ENCODE results near the gene PPM1F.

The PPM1F gene

GRCh38 chr22:21994881-21995444, 42.3 kb upstream of the PPM1F start:
- DNase-seq (ENCODE audit: low read depth): no peak
- no peak overlapping the region for H3K4me3 ChIP-seq (ENCODE audit: control insufficient read depth, low read depth, low read length)
- TF ChIP-seq CTCF (IDR thresholded peaks at IDR 0.05; ENCODE audit: control insufficient read depth, insufficient read depth, low read depth, low read length, missing control alignments): no peak

GRCh38 chr22:21992593-21993237, 40.1 kb upstream of the PPM1F start:
- DNase-seq (ENCODE audit: low read depth): no peak
- no peak for TF ChIP-seq CTCF (IDR thresholded peaks at IDR 0.05; ENCODE audit: control insufficient read depth, insufficient read depth, low read depth, low read length, missing control alignments)
- no peak overlapping the region for H3K4me3 ChIP-seq (ENCODE audit: control insufficient read depth, low read depth, low read length)

- no peak overlapping the region for H3K4me3 ChIP-seq (ENCODE audit: control insufficient read depth, low read depth, low read length)
- no peak for TF ChIP-seq CTCF (IDR thresholded peaks at IDR 0.05; ENCODE audit: control insufficient read depth, insufficient read depth, low read depth, low read length, missing control alignments)
- no peak for DNase-seq (ENCODE audit: low read depth)
Measured at GRCh38 chr22:21991774-21992173, 39.1 kb upstream of the PPM1F start.

GRCh38 chr22:21991304-21991596, 38.6 kb upstream of the PPM1F start:
- DNase-seq (ENCODE audit: low read depth): no peak
- TF ChIP-seq CTCF (IDR thresholded peaks at IDR 0.05; ENCODE audit: control insufficient read depth, insufficient read depth, low read depth, low read length, missing control alignments): no peak
- H3K4me3 ChIP-seq (ENCODE audit: control insufficient read depth, low read depth, low read length): no peak overlapping the region

GRCh38 chr22:21990445-21991303, 38.0 kb upstream of the PPM1F start:
- TF ChIP-seq CTCF (IDR thresholded peaks at IDR 0.05; ENCODE audit: control insufficient read depth, insufficient read depth, low read depth, low read length, missing control alignments): no peak
- DNase-seq (ENCODE audit: low read depth): no peak
- no peak overlapping the region for H3K4me3 ChIP-seq (ENCODE audit: control insufficient read depth, low read depth, low read length)

- H3K4me3 ChIP-seq (ENCODE audit: control insufficient read depth, low read depth, low read length): no peak overlapping the region
- TF ChIP-seq CTCF (IDR thresholded peaks at IDR 0.05; ENCODE audit: control insufficient read depth, insufficient read depth, low read depth, low read length, missing control alignments): no peak
- DNase-seq (ENCODE audit: low read depth): no peak
Measured at GRCh38 chr22:21989049-21989448, 36.4 kb upstream of the PPM1F start.
